HepG2 (cell line): ENCODE data around the gene ABCB8. TPM values are rescaled to one million over a fixed set of nuclear protein-coding genes. Genes with fewer than 3 reads are reported as not detected.
A peak's percentile ranks its signal among the peaks of the same experiment; 100 is the strongest.

Source experiments
- ADNP ChIP-seq: sonication (generic); formaldehyde crosslinking; IDR thresholded peaks from 2 replicates; pipeline ENCODE4 v1.4.0; 2020; ENCODE audit warnings: missing genetic modification reagents
- ARNT2 ChIP-seq: sonication (generic); formaldehyde crosslinking; IDR thresholded peaks from 2 replicates; pipeline ENCODE4 v1.8.0; 2022; ENCODE audit warnings: mild to moderate bottlenecking, low read depth, missing genetic modification reagents, moderate library complexity
- ATAD3A ChIP-seq: sonication (generic); formaldehyde crosslinking; IDR thresholded peaks from 2 replicates; pipeline ENCODE4 v1.4.0; 2020; ENCODE audit warnings: missing genetic modification reagents
- DNMT3B ChIP-seq: conservative IDR thresholded peaks from 2 replicates; pipeline ENCODE4 v1.6.1; 2016; ENCODE audit warnings: missing biosample characterization, control low read depth
- EP300 ChIP-seq, 3 experiments: sonication (generic) in 1 of 3; formaldehyde crosslinking in 1 of 3; IDR thresholded peaks; 2 replicates each; pipeline versions ENCODE4 v1.5.1 to v1.6.1; 2011 to 2020; ENCODE audit warnings: low read depth in 2 of 3, low read length in 2 of 3, borderline replicate concordance in 1 of 3, improper control_type of control experiment in 1 of 3, mild to moderate bottlenecking in 1 of 3, missing genetic modification reagents in 1 of 3, moderate library complexity in 1 of 3
- EZH2 ChIP-seq: conservative IDR thresholded peaks from 2 replicates; pipeline ENCODE4 v1.6.1; 2012; ENCODE audit warnings: mild to moderate bottlenecking, low read depth, low read length, moderate library complexity
- GATAD1 ChIP-seq: IDR thresholded peaks from 2 replicates; pipeline ENCODE4 v1.6.1; 2016; ENCODE audit warnings: missing genetic modification reagents, missing compliant biosample characterization
- GTF2F1 ChIP-seq: fragments of 150-350 bp; IDR thresholded peaks from 2 replicates; pipeline ENCODE4 v1.6.1; 2014; ENCODE audit warnings: low read length
- MAFK ChIP-seq, 2 experiments: IDR thresholded peaks in 1 of 2; conservative IDR thresholded peaks in 1 of 2; 2 replicates each; pipeline ENCODE4 v1.6.1; 2011; ENCODE audit warnings: improper control_type of control experiment in 2 of 2, low read length in 2 of 2
- MLLT10 ChIP-seq: sonication (generic); formaldehyde crosslinking; IDR thresholded peaks from 2 replicates; pipeline ENCODE4 v1.4.0; 2020; ENCODE audit warnings: missing genetic modification reagents
- RBM39 ChIP-seq: fragments of 200-400 bp; formaldehyde crosslinking; IDR thresholded peaks from one replicate; pipeline ENCODE4 v1.6.1; 2018; ENCODE audit warnings: antibody characterized with exemption, mild to moderate bottlenecking, low read depth, low read length; ENCODE audit not compliant: poor library complexity, severe bottlenecking
- SMAD3 ChIP-seq: sonication (generic); formaldehyde crosslinking; IDR thresholded peaks from 2 replicates; pipeline ENCODE4 v1.4.0; 2020; ENCODE audit warnings: missing genetic modification reagents
- STAG1 ChIP-seq: sonication (generic); formaldehyde crosslinking; IDR thresholded peaks from 2 replicates; pipeline ENCODE4 v1.4.0; 2020; ENCODE audit warnings: missing genetic modification reagents
- TBX3 ChIP-seq: fragments of 450-650 bp; IDR thresholded peaks from 2 replicates; pipeline ENCODE4 v1.6.1; 2017; ENCODE audit warnings: antibody characterized with exemption, mild to moderate bottlenecking, inconsistent platforms, borderline replicate concordance
- ZKSCAN1 ChIP-seq: fragments of 150-350 bp; IDR thresholded peaks from 2 replicates; pipeline ENCODE4 v1.6.1; 2014; ENCODE audit warnings: low read length
- ZNF446 ChIP-seq: sonication (generic); formaldehyde crosslinking; IDR thresholded peaks from 2 replicates; pipeline ENCODE4 v1.5.0; 2020; ENCODE audit warnings: mild to moderate bottlenecking, missing genetic modification reagents
- ZNF557 ChIP-seq: sonication (generic); formaldehyde crosslinking; IDR thresholded peaks from 2 replicates; pipeline ENCODE4 v1.4.0; 2020; ENCODE audit warnings: missing genetic modification reagents
- ZNF589 ChIP-seq: sonication (generic); formaldehyde crosslinking; conservative IDR thresholded peaks from 2 replicates; pipeline ENCODE4 v1.8.0; 2022; ENCODE audit warnings: mild to moderate bottlenecking, moderate library complexity, missing genetic modification reagents
- ZZZ3 ChIP-seq: sonication (generic); formaldehyde crosslinking; IDR thresholded peaks from 2 replicates; pipeline ENCODE4 v1.4.0; 2020; ENCODE audit warnings: missing genetic modification reagents, mild to moderate bottlenecking, borderline replicate concordance
- polyA plus RNA-seq, 8 experiments: library from polyadenylated mRNA; depleted of rRNA in 3 of 8; stranded (reverse) in 7 of 8; unstranded in 1 of 8; fragments of >200 nt; fragmentation: Illumina TruSeq in 4 of 8; extraction: Trizol in 4 of 8; gene quantifications; 2 replicates each; pipeline versions ENCODE4 v1.2.1 to v1.2.3, GENCODE V29; 2011 to 2016; ENCODE audit warnings: low read depth in 4 of 8, missing spikeins in 1 of 8, mixed read lengths in 1 of 8; ENCODE audit not compliant: insufficient read depth in 1 of 8
- total RNA-seq, 5 experiments: library from RNA; depleted of rRNA; stranded (reverse); fragments of >200 nt; fragmentation: Illumina TruSeq; extraction: Trizol; gene quantifications; 2 replicates each; pipeline ENCODE4 v1.2.3, GENCODE V29; 2016; ENCODE audit warnings: low read depth in 1 of 5
- TF ChIP-seq, protein P1 (sequence below): sonication (generic); formaldehyde crosslinking; IDR thresholded peaks from 2 replicates; pipeline ENCODE4 v1.5.0; 2020; ENCODE audit warnings: missing genetic modification reagents, mild to moderate bottlenecking, borderline replicate concordance
- TF ChIP-seq, protein P2 (sequence below): sonication (generic); formaldehyde crosslinking; IDR thresholded peaks from 2 replicates; pipeline ENCODE4 v1.8.0; 2022; ENCODE audit warnings: mild to moderate bottlenecking, missing genetic modification reagents, borderline replicate concordance
- TF ChIP-seq, protein P3 (sequence below): sonication (generic); formaldehyde crosslinking; IDR thresholded peaks from 2 replicates; pipeline ENCODE4 v1.8.0; 2022; ENCODE audit warnings: missing genetic modification reagents, mild to moderate bottlenecking, moderate library complexity, borderline replicate concordance
- TF ChIP-seq, protein P4 (sequence below): sonication (generic); formaldehyde crosslinking; IDR thresholded peaks from 2 replicates; pipeline ENCODE4 v1.8.1; 2023; ENCODE audit warnings: mild to moderate bottlenecking, moderate library complexity, missing genetic modification reagents

ABCB8 gene
- total and polyA plus RNA-seq, 2 of the 13 experiments (the other 11 are each of a cell fraction or from before 2014, with no cell fraction given): 6.6 to 16.7 TPM

DNA sequence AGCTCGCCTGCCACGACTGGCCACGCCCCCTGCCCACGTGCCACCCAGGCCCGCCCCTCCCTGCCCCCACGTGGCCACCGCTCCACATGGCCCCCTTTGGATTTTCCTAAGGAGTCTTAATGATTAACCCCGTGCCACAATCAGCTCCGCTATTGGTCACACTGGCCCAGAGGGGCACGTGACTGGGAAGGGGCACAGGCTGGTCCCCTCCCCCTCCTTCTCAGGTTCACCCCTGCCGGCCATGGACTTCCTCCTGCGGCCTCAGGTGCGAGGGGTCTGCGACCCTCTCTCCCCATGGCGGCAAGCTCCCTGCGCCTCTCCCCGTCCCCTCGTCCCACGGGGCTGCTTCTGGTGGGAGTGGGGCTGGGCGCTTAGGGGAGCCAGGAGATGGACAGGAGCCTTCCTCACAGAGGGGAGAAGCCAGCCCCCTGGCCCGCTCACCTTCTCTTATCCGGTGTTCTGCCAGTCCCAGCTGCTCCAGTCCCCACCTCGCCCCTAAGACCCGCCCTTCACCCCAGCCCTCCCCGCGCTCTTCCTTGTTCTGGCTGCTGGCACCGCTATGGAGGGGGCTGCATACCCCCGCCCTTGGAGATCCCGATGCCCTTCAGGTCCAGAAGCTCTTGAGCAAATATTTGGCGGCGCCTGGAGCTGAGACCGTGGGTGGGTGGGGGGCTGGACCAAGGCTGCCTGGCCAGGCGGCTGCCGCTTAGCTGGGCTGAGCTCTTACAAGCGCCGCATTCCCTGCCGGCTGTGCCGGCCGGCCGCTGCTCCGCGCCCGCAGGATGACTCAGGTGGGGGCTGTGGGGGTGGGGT lies 34.4 kb downstream of the ABCB8 start (continued):
- TF ChIP-seq ZZZ3 (CRISPR knock-in tag) (no peak), EZH2 (no peak), ADNP (CRISPR knock-in tag) (no peak), STAG1 (no peak), GATAD1 (CRISPR knock-in tag) (0 out of 2 replicates have a peak, but pooled peaks have one; percentile 54), RBM39 (peak; percentile 51), EP300 (IDR thresholded peaks at IDR 0.05; ENCODE audit: low read depth in 2 of 2, low read length in 2 of 2) (peak in 1 of 2 experiments; percentile 29; a peak in 1 of 4 replicates), EP300 (CRISPR knock-in tag; IDR thresholded peaks at IDR 0.05; ENCODE audit: borderline replicate concordance) (no peak), ATAD3A (CRISPR knock-in tag) (no peak), MAFK (conservative IDR thresholded peaks at IDR 0.05 in 1 of 2, IDR thresholded peaks at IDR 0.05 in 1 of 2; ENCODE audit: low read length in 2 of 2) (no peak), ARNT2 (CRISPR knock-in tag) (peak; percentile 53; the same call in 1 of the 2 replicates), TBX3 (no peak; the same call in 1 of the 2 replicates), MLLT10 (CRISPR knock-in tag) (no peak), ZNF589 (no peak), DNMT3B (CRISPR knock-in tag) (no peak), ZNF557 (no peak), ZKSCAN1 (no peak), SMAD3 (no peak), ZNF446 (0 out of 2 replicates have a peak, but pooled peaks have one; percentile 47), GTF2F1 (no peak)
- TF ChIP-seq, protein P1, sequence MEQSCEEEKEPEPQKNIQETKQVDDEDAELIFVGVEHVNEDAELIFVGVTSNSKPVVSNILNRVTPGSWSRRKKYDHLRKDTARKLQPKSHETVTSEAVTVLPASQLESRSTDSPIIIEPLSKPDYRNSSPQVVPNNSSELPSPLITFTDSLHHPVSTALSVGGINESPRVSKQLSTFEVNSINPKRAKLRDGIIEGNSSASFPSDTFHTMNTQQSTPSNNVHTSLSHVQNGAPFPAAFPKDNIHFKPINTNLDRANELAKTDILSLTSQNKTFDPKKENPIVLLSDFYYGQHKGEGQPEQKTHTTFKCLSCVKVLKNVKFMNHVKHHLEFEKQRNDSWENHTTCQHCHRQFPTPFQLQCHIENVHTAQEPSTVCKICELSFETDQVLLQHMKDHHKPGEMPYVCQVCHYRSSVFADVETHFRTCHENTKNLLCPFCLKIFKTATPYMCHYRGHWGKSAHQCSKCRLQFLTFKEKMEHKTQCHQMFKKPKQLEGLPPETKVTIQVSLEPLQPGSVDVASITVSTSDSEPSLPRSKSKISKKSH (CRISPR knock-in tag): no peak
- TF ChIP-seq, protein P2, sequence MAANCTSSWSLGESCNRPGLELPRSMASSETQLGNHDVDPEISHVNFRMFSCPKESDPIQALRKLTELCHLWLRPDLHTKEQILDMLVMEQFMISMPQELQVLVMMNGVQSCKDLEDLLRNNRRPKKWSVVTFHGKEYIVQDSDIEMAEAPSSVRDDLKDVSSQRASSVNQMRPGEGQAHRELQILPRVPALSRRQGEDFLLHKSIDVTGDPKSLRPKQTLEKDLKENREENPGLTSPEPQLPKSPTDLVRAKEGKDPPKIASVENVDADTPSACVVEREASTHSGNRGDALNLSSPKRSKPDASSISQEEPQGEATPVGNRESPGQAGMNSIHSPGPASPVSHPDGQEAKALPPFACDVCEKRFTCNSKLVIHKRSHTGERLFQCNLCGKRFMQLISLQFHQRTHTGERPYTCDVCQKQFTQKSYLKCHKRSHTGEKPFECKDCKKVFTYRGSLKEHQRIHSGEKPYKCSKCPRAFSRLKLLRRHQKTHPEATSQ (CRISPR knock-in tag): no peak
- TF ChIP-seq, protein P3, sequence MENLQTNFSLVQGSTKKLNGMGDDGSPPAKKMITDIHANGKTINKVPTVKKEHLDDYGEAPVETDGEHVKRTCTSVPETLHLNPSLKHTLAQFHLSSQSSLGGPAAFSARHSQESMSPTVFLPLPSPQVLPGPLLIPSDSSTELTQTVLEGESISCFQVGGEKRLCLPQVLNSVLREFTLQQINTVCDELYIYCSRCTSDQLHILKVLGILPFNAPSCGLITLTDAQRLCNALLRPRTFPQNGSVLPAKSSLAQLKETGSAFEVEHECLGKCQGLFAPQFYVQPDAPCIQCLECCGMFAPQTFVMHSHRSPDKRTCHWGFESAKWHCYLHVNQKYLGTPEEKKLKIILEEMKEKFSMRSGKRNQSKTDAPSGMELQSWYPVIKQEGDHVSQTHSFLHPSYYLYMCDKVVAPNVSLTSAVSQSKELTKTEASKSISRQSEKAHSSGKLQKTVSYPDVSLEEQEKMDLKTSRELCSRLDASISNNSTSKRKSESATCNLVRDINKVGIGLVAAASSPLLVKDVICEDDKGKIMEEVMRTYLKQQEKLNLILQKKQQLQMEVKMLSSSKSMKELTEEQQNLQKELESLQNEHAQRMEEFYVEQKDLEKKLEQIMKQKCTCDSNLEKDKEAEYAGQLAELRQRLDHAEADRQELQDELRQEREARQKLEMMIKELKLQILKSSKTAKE (CRISPR knock-in tag): 0 out of 2 replicates have a peak, but pooled peaks have one; percentile 30
- TF ChIP-seq, protein P4, sequence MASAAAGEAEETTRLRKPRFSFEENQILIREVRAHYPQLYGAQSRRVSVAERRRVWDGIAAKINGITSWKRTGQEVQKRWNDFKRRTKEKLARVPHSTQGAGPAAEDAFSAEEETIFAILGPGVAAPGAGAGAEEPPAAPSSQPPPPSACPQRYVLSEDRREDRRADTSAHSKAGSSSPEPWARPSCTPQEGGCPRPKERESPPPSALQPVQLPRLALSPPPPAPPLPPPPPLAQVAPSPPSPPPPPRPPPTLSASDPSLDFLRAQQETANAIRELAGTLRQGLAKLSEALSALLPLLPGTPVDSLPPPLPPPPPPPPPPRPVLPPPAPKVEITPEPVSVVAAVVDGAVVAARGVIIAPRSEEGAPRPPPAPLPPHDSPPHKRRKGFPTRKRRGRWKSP (CRISPR knock-in tag): no peak
